HEK293 (cell line): ENCODE data around the gene MC1R.

Experiments
- CTCF ChIP-seq: fragments of 450-650 bp; formaldehyde crosslinking; IDR thresholded peaks from 2 replicates; pipeline ENCODE4 v1.5.1; 2016; ENCODE audit warnings: missing biosample characterization, missing genetic modification characterization
- EGR2 ChIP-seq: fragments of 450-650 bp; formaldehyde crosslinking; IDR thresholded peaks from 2 replicates; pipeline ENCODE4 v1.5.1; 2016; ENCODE audit warnings: low read depth, missing biosample characterization, missing genetic modification characterization
- HOXC10 ChIP-seq: sonication (generic); formaldehyde crosslinking; IDR thresholded peaks from 2 replicates; pipeline ENCODE4 v1.8.1; 2023; ENCODE audit warnings: mild to moderate bottlenecking, missing genetic modification reagents
- OVOL3 ChIP-seq: fragments of 450-650 bp; formaldehyde crosslinking; IDR thresholded peaks from 2 replicates; pipeline ENCODE4 v1.5.1; 2016; ENCODE audit warnings: missing biosample characterization, missing genetic modification characterization
- REST ChIP-seq: fragments of 450-650 bp; formaldehyde crosslinking; IDR thresholded peaks from 2 replicates; pipeline ENCODE4 v1.5.1; 2016; ENCODE audit warnings: missing biosample characterization, missing genetic modification characterization
- SCRT1 ChIP-seq: fragments of 450-650 bp; formaldehyde crosslinking; IDR thresholded peaks from 2 replicates; pipeline ENCODE4 v1.5.1; 2016; ENCODE audit warnings: missing biosample characterization, missing genetic modification characterization, borderline replicate concordance
- ZBTB21 ChIP-seq: fragments of 450-650 bp; formaldehyde crosslinking; IDR thresholded peaks from 2 replicates; pipeline ENCODE4 v1.5.1; 2017; ENCODE audit warnings: missing biosample characterization, missing genetic modification characterization
- ZFP37 ChIP-seq: fragments of 450-650 bp; formaldehyde crosslinking; IDR thresholded peaks from 2 replicates; pipeline ENCODE4 v1.5.1; 2016; ENCODE audit warnings: missing biosample characterization, missing genetic modification characterization
- ZNF121 ChIP-seq: fragments of 450-650 bp; formaldehyde crosslinking; IDR thresholded peaks from 2 replicates; pipeline ENCODE4 v1.5.1; 2016; ENCODE audit warnings: missing biosample characterization, missing genetic modification characterization
- ZNF274 ChIP-seq, 2 experiments: fragments of 200-500 bp in 1 of 2; fragments of 450-650 bp in 1 of 2; sonication (Bioruptor generic) in 1 of 2; formaldehyde crosslinking in 1 of 2; IDR thresholded peaks; 2 replicates each; pipeline versions ENCODE4 v1.5.1 to v1.6.1; 2014 to 2016; ENCODE audit warnings: borderline replicate concordance in 1 of 2, inconsistent platforms in 1 of 2, low read length in 1 of 2, missing biosample characterization in 1 of 2, missing genetic modification characterization in 1 of 2
- ZNF362 ChIP-seq: fragments of 450-650 bp; formaldehyde crosslinking; IDR thresholded peaks from 2 replicates; pipeline ENCODE4 v1.5.1; 2016; ENCODE audit warnings: missing biosample characterization, missing genetic modification characterization
- ZNF394 ChIP-seq: fragments of 450-650 bp; formaldehyde crosslinking; IDR thresholded peaks from 2 replicates; pipeline ENCODE4 v1.5.1; 2016; ENCODE audit warnings: missing biosample characterization, missing genetic modification characterization, mild to moderate bottlenecking, moderate library complexity, borderline replicate concordance
- ZNF658 ChIP-seq: fragments of 450-650 bp; formaldehyde crosslinking; IDR thresholded peaks from 2 replicates; pipeline ENCODE4; 2016; ENCODE audit warnings: missing biosample characterization, missing genetic modification characterization
- ZNF747 ChIP-seq: fragments of 450-650 bp; formaldehyde crosslinking; IDR thresholded peaks from 2 replicates; pipeline ENCODE4 v1.5.1; 2016; ENCODE audit warnings: missing biosample characterization, missing genetic modification characterization

DNA sequence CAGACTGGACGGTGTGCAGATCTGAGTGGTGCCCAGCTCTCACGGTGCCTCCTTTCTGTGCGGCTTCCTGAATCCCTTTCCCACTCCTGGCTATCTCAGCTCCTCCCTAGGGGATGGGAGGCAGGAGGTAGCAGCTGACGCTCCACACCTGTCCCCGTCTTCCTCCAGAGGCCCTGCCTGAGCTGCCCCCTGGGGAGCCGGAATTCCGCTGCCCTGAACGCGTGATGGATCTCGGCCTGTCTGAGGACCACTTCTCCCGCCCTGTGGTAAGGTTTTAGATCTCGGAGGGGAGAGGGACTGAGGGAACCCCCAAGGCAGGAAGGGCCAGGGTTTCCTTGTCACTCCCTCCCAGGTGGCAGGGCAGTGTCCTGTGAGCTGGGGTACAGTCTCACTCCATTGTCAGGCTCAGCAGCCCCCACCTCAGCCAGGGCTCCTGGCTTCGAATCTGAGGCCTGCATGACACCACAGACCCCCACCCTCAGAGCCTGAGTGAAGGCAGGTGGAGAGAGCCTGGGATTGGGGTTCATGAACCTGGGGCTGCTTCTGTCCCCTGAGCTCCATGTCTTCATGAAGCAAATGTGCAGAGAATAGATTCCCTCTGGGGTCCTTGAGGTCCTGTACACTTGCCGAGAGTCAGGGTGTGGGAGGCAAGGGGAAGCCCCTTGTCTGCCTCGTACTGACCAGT, 36.5 kb downstream of the MC1R start:
- no peak for TF ChIP-seq REST (tag by site-specific recombination)
- TF ChIP-seq ZBTB21 (tag by site-specific recombination), result no peak
- no peak for TF ChIP-seq ZNF274 (IDR thresholded peaks at IDR 0.05; ENCODE audit: low read length)
- TF ChIP-seq ZNF274 (tag by site-specific recombination; IDR thresholded peaks at IDR 0.05; ENCODE audit: borderline replicate concordance), result no peak
- no peak for TF ChIP-seq ZNF362
- TF ChIP-seq CTCF (tag by site-specific recombination), result no peak
- no peak for TF ChIP-seq ZFP37 (tag by site-specific recombination)
- no peak for TF ChIP-seq HOXC10
- no peak for TF ChIP-seq EGR2 (tag by site-specific recombination)
- TF ChIP-seq ZNF658 (tag by site-specific recombination), result no peak
- TF ChIP-seq SCRT1 (tag by site-specific recombination), result no peak
- no peak for TF ChIP-seq ZNF394 (tag by site-specific recombination)
- TF ChIP-seq ZNF747 (tag by site-specific recombination), result no peak
- TF ChIP-seq OVOL3 (tag by site-specific recombination), result no peak
- no peak for TF ChIP-seq ZNF121
